Colonic mucosa (tissue), 4 donors: ENCODE results near the gene NRP2. TPM values are rescaled to one million over a fixed set of nuclear protein-coding genes. Genes with fewer than 3 reads are reported as not detected.

Experiments
- DNase-seq: peaks from one replicate; pipeline ENCODE4 v3.0.0-alpha.2; 2020
- H3K27ac ChIP-seq: fragments of 200-600 bp; one replicate; pipeline ENCODE4 v1.8.0; 2021
- H3K27me3 ChIP-seq: fragments of 200-600 bp; one replicate; pipeline ENCODE4 v1.8.0; 2021
- H3K36me3 ChIP-seq: fragments of 200-600 bp; one replicate; pipeline ENCODE4 v1.8.0; 2021
- H3K4me1 ChIP-seq: fragments of 200-600 bp; one replicate; pipeline ENCODE4 v1.8.0; 2021; ENCODE audit warnings: mild to moderate bottlenecking
- H3K4me3 ChIP-seq: fragments of 200-600 bp; one replicate; pipeline ENCODE4 v1.8.0; 2021
- H3K9ac ChIP-seq, 2 donors: one replicate each; pipeline ENCODE4 v1.7.0; 2013; ENCODE audit warnings: control low read depth in 2 of 2, low read depth in 2 of 2, low read length in 2 of 2
- H3K9me3 ChIP-seq: fragments of 200-600 bp; one replicate; pipeline ENCODE4 v1.8.0; 2021
- intact Hi-C: fragments of 100-400 bp; cut with DNase I; formaldehyde crosslinking; loops from one replicate; pipeline ENCODE4 v1.14.1; 2022
- total RNA-seq, 2 donors: library from RNA; stranded (reverse); fragmentation: NEBNext Ultra II Directional in 1 of 2; extraction: Animal tissue kit (Norgen Biotek cat#: 25700) in 1 of 2; gene quantifications; one replicate each; pipeline ENCODE4 v1.2.1, GENCODE V29; 2021
- TF ChIP-seq, protein P1 (sequence below): fragments of 200-600 bp; IDR thresholded peaks from one replicate; pipeline ENCODE4 v1.8.0; 2022; ENCODE audit warnings: antibody characterized with exemption, mild to moderate bottlenecking
- donor health status: healthy.
- donor health status: DM: no; HTN: no; CAD: no.
- donor health status: DM: no; HTN: no; CAD: no.

The NRP2 gene
- total RNA-seq, 2 donors from 2014 or later = 5.4 to 25.2 TPM

DNA sequence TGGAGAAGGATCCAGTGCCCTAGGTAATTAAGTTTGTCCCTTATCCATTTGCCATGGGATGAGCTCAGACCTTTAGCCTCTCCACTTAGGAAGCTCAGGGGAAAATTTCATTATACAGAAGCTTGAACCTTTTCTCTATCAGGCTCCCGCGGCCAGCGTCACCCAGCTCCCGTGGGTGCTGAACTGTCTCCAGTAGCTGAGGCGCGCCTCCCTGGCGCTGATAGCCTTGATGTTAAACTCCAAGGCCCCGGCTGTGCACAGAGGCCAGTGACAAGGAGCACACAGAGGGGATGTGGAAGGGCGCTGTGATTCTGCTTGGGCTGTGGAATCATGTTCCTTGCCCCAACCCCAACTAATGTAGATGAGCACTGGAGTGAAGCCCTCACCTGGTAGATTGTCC, 50.8 kb downstream of the NRP2 start:
- H3K4me1 ChIP-seq = no peaks in the 10 kb centered on the region
- no peak for DNase-seq
- no peaks in the 10 kb centered on the region for H3K9me3 ChIP-seq
- intact Hi-C loops = no loop called here
- TF ChIP-seq, protein P1, sequence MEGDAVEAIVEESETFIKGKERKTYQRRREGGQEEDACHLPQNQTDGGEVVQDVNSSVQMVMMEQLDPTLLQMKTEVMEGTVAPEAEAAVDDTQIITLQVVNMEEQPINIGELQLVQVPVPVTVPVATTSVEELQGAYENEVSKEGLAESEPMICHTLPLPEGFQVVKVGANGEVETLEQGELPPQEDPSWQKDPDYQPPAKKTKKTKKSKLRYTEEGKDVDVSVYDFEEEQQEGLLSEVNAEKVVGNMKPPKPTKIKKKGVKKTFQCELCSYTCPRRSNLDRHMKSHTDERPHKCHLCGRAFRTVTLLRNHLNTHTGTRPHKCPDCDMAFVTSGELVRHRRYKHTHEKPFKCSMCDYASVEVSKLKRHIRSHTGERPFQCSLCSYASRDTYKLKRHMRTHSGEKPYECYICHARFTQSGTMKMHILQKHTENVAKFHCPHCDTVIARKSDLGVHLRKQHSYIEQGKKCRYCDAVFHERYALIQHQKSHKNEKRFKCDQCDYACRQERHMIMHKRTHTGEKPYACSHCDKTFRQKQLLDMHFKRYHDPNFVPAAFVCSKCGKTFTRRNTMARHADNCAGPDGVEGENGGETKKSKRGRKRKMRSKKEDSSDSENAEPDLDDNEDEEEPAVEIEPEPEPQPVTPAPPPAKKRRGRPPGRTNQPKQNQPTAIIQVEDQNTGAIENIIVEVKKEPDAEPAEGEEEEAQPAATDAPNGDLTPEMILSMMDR = no peak
- no peak overlapping the region for H3K27ac ChIP-seq
- H3K27me3 ChIP-seq = no peaks in the 10 kb centered on the region
- no peak overlapping the region for H3K4me3 ChIP-seq
- no peak overlapping the region for H3K9ac ChIP-seq
- H3K36me3 ChIP-seq = no peaks in the 10 kb centered on the region

DNA sequence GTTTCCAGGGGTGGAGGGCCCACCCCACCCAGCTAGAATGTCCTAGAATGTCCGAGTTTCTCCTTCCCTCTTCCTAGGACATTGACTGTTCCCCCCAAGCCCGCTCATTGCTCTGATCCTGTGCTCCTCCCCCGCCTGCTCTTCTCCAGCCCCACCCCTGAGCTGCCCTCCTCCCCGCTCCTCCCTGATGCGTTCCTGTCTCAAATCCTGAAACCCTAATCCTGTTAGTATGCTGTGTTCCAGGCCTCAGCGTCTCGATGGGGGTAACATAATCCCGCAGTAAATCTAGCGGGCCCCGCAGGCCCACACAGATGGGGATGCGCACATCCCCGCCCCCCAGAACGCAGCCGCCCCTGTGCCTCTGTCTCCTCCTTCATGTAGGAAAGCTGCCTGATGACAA, 51.3 kb downstream of the NRP2 start:
- Histone ChIP-seq H3K9me3 (no peaks in the 10 kb centered on the region), H3K36me3 (no peaks in the 10 kb centered on the region), H3K27me3 (no peaks in the 10 kb centered on the region), H3K9ac (no peak overlapping the region), H3K4me3 (no peak overlapping the region), H3K4me1 (no peaks in the 10 kb centered on the region), H3K27ac (no peak overlapping the region)
- TF ChIP-seq, protein P1 = no peak
- no peak for DNase-seq
- intact Hi-C loops = no loop called here

DNA sequence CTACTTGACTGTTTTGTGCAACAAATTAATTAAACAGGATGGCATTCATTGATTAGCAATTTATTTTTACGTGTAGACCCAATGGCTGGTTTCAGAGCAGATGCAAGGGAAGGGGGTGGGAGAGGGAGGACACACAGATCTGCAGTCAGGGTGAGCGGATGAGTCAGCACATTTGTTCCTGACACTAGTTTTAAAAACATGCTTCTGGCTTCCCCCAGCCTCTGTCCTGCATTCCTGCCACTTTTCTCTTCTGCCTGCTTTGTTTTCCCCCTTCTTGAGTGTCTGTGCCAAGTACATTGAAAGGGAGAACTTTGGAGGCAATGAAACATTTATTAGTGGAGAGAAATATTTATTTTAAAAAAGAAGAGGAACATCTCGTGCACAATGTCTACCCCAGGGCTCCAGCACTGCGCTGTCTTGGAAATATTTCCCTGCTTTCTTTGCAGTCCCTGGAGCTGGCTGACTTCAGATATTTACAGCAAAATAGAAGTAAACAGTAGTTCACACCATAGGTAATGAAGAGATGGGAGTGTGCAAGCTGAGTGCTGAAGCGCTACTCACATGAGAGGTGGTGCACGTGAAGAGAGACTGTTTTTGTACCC, 52.2 kb downstream of the NRP2 start:
- intact Hi-C loops = no loop called here
- no peak overlapping the region for H3K4me3 ChIP-seq
- no peaks in the 10 kb centered on the region for H3K36me3 ChIP-seq
- no peaks in the 10 kb centered on the region for H3K4me1 ChIP-seq
- no peaks in the 10 kb centered on the region for H3K27me3 ChIP-seq
- TF ChIP-seq, protein P1 = no peak
- H3K27ac ChIP-seq = peak overlapping the region; percentile 6
- H3K9ac ChIP-seq = no peak overlapping the region
- H3K9me3 ChIP-seq = no peaks in the 10 kb centered on the region
- DNase-seq = no peak

DNA sequence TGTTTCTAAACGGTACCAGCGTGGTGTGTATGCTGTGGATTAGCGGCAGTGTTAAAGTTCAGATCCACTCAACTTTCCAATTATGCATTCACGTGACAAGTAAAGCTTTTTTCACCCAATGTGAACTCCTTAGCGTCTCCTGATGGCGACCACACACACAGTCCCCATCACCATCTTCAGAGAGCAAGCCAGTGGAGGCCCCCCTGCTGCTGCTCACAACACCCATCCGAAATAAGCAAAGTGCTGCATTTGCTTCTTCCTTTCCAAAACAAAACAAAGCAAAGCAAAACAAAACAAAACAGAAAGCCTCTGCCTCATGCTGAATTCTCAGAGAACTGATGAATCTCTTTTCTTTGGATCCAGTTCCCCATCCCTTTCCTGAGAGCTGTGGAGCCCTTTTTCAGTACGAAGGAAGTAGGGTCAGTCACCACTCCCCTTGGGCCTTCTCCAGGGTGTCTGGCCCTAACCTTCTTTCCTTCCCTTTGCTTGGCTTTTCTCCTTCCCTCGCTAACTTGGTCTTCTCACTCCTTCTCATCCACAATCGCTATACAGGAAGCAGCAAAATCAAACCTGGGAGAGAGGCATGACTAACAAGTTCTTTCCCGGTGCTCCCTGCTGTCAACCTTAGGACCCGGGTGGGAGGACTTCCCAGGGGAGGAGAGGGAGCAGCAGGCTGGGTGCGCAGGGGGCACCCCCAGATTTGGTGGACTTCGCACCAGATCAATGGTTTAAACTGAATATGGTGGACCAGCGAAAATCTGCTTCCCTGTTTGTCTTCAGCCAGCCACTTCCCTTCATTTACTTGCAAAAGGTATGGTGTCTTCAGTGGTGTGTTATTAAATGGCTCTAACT, 56.0 kb downstream of the NRP2 start:
- Histone ChIP-seq H3K27me3 (no peaks in the 10 kb centered on the region), H3K9me3 (no peaks in the 10 kb centered on the region), H3K4me1 (no peaks in the 10 kb centered on the region), H3K27ac (no peak overlapping the region), H3K9ac (no peak overlapping the region), H3K4me3 (no peak overlapping the region), H3K36me3 (no peaks in the 10 kb centered on the region)
- TF ChIP-seq, protein P1 = no peak
- intact Hi-C loops = no loop called here
- DNase-seq = no peak

DNA sequence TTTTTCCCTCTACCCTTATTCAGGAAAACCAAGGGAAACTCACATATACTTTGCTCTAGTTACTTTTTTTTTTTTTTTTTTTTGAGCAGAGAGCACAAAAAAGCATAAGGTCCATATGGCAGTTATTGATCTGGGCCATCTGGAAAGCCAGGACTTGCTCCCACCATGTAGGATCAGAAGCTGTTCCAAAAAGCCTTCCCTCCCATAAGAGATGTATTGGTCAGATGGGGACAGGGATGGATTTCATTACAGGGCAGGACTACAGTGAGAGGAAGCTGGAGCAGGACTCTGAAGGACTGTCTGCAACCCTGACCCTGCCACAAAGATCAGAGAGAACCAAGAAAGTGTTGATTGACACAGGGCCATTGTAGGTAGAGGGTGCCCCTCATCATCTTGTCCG, 57.3 kb downstream of the NRP2 start:
- TF ChIP-seq, protein P1 = no peak
- no peaks in the 10 kb centered on the region for H3K36me3 ChIP-seq
- no peaks in the 10 kb centered on the region for H3K4me1 ChIP-seq
- no peak overlapping the region for H3K9ac ChIP-seq
- no peaks in the 10 kb centered on the region for H3K9me3 ChIP-seq
- no peak overlapping the region for H3K27ac ChIP-seq
- intact Hi-C loops = no loop called here
- H3K27me3 ChIP-seq = no peaks in the 10 kb centered on the region
- H3K4me3 ChIP-seq = no peak overlapping the region
- DNase-seq = no peak
